Mucosa of descending colon (tissue), 3 donors: Measurements from ENCODE around the gene LAD1. TPM values are rescaled to one million over a fixed set of nuclear protein-coding genes. Genes with fewer than 3 reads are reported as not detected.

Experiments
- ATAC-seq: fragments of 200-7000 bp; cut with Tn5 transposase; one replicate; pipeline ENCODE4 v1.9.1; 2020; ENCODE audit warnings: mild to moderate bottlenecking, moderate library complexity
- DNase-seq, 3 donors: peaks; one replicate each; pipeline ENCODE4 v3.0.0-alpha.2; 2020
- H3K36me3 ChIP-seq: fragments of 200-600 bp; one replicate; pipeline ENCODE4 v1.8.0; 2021; ENCODE audit warnings: low read depth, mild to moderate bottlenecking
- H3K4me1 ChIP-seq: fragments of 200-600 bp; one replicate; pipeline ENCODE4 v1.8.0; 2021; ENCODE audit warnings: low read depth, mild to moderate bottlenecking
- H3K4me3 ChIP-seq: fragments of 200-600 bp; one replicate; pipeline ENCODE4 v1.8.0; 2021; ENCODE audit warnings: mild to moderate bottlenecking
- H3K9me3 ChIP-seq: fragments of 200-600 bp; one replicate; pipeline ENCODE4 v1.8.0; 2021; ENCODE audit warnings: mild to moderate bottlenecking
- intact Hi-C, 2 donors: fragments of 100-400 bp; cut with DNase I in 1 of 2; cut with micrococcal nuclease in 1 of 2; formaldehyde crosslinking; loops; one replicate each; pipeline versions ENCODE4 v1.11.0 to v1.11.1; 2022; cut with DNase I, micrococcal nuclease
- total RNA-seq, 3 donors: library from RNA; stranded (reverse); fragmentation: NEBNext Ultra II Directional in 2 of 3; extraction: Animal tissue kit (Norgen Biotek cat#: 25700) in 2 of 3; gene quantifications; one replicate each; pipeline versions ENCODE4 v1.2.1 to v1.2.4, GENCODE V29; 2021 to 2023
- TF ChIP-seq, protein P1 (sequence below): fragments of 200-600 bp; IDR thresholded peaks from one replicate; pipeline ENCODE4 v1.8.0; 2022; ENCODE audit warnings: antibody characterized with exemption, mild to moderate bottlenecking
- donor health status: DM: no; HTN: no; CAD: no; lungs with moderate emphysema.
- donor health status: DM: no; HTN: no; CAD: no.
- donor health status: DM: no; HTN: yes; CAD: no.

Gene LAD1
- total RNA-seq, 3 donors from 2014 or later: 86.0 to 202 (median 130) TPM

DNA sequence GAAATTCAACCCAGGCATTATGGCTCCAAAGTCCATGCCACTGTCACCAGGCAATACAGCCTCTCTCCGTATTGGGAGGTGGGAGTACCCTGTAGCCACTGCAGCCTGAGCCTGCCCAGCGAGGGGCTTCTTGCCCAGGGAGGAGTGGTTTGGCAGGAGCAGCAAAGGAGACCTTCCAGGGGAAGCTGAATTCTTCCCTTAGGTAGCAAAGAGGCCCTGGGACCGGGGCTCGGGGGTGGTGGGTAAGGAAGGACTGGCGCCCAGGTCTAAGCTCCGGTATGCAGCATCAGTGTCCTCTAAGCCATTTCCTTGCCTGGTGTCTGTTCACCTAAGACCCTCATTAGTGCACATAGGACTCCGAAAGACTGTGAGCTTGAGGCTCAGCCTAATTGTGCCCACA lies 38.6 kb downstream of the LAD1 start:
- Histone ChIP-seq H3K36me3 (no peaks in the 10 kb centered on the region), H3K4me1 (no peaks in the 10 kb centered on the region), H3K9me3 (no peaks in the 10 kb centered on the region), H3K4me3 (no peak overlapping the region)
- intact Hi-C loops: loop anchor here (2.0 to 5.0 kb wide), 2 partner anchors 106 to 108 kb away; no protein-coding TSS in a partner anchor
- DNase-seq (no peak), ATAC-seq (no peak)
- TF ChIP-seq, protein P1, sequence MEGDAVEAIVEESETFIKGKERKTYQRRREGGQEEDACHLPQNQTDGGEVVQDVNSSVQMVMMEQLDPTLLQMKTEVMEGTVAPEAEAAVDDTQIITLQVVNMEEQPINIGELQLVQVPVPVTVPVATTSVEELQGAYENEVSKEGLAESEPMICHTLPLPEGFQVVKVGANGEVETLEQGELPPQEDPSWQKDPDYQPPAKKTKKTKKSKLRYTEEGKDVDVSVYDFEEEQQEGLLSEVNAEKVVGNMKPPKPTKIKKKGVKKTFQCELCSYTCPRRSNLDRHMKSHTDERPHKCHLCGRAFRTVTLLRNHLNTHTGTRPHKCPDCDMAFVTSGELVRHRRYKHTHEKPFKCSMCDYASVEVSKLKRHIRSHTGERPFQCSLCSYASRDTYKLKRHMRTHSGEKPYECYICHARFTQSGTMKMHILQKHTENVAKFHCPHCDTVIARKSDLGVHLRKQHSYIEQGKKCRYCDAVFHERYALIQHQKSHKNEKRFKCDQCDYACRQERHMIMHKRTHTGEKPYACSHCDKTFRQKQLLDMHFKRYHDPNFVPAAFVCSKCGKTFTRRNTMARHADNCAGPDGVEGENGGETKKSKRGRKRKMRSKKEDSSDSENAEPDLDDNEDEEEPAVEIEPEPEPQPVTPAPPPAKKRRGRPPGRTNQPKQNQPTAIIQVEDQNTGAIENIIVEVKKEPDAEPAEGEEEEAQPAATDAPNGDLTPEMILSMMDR: no peak

DNA sequence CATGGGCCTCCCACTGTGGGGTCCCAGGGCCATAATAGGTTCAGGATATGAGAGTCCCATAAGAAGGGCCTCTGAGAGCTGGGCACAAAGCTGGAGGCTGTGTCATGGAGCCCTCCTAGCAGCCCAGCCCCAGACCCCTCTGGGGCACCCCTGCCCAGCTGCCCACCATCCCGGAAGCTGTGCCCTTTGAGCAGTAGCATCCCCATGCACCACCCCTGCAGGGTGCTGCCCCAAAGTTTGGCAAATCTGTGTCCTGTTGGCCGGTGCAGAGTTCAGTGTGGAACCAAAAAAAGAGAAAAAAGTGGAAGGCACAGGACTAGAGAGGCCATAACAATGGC lies 39.3 kb downstream of the LAD1 start:
- DNase-seq (no peak), ATAC-seq (no peak)
- intact Hi-C loops: loop anchor here (2.0 to 5.0 kb wide), 2 partner anchors 105 to 108 kb away; no protein-coding TSS in a partner anchor
- no peaks in the 10 kb centered on the region for H3K36me3 ChIP-seq
- no peak overlapping the region for H3K4me3 ChIP-seq
- no peaks in the 10 kb centered on the region for H3K4me1 ChIP-seq
- H3K9me3 ChIP-seq: no peaks in the 10 kb centered on the region
- TF ChIP-seq, protein P1: no peak

DNA sequence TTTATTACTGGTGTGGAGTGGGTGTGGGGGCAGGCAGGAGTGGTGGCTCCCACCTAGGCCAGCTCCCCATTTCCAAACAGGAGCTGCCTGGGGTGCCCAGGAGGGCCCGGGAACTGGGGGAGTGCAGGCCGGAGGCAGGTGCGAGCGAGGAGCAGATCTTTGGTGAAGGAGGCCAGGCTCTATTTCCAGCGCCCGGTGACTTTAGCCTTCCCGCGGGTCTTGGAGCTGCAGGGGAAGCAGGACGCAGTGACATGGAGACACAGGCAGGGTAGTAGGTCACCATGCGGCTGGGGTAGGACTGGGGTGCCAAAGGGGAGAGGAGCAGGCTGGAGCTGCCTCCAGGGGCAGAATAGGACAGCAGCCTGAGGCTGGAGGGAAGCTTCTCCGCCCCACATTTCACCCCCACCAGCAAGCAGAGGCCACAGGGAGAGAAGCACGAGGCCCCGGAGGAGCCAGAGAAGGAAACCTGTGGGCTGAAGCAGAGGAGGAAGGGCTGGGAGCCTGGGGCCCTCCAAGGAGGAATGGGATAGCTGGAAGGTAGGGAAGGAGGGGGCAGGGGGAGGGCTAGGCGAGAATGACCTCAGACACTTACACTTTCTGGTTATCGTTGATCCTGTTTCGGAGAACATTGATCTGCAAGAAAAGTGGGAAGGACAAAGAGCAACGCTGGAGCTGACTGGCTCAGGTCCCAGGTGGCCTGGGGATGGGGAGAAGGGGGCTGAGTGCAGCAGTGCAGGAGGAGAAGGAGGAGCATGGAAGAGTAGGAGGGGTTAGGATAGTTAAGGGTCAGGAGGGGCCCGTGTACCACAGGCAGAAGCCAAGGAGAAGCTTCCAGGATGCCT lies 39.9 kb downstream of the LAD1 start:
- TF ChIP-seq, protein P1: no peak
- no peaks in the 10 kb centered on the region for H3K36me3 ChIP-seq
- DNase-seq: no peak
- H3K4me3 ChIP-seq: no peak overlapping the region
- no peaks in the 10 kb centered on the region for H3K4me1 ChIP-seq
- intact Hi-C loops: no loop called here
- no peak for ATAC-seq
- H3K9me3 ChIP-seq: no peaks in the 10 kb centered on the region

DNA sequence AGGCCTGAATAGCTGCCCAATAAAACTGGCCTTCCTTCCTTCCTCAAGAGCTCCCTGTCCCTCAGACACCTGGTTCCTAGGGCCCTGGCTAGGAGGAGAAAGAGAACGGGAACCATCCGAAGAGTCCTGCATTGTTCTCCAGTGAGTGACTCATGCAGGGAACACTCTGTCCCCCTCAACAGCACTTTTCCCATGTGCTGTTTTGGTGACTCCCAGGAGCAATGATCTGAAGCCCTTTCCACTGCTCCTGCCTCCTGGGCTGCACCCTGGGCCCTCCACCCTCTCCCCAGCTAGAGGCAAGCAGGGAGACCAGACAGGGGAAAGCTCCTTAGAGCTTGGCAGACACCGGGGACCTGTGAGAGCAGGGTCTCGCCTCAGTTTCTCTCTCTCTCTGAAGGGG lies 40.5 kb downstream of the LAD1 start:
- no peaks in the 10 kb centered on the region for H3K9me3 ChIP-seq
- no peaks in the 10 kb centered on the region for H3K4me1 ChIP-seq
- no peak overlapping the region for H3K4me3 ChIP-seq
- TF ChIP-seq, protein P1: no peak
- DNase-seq: no peak
- ATAC-seq: no peak
- no peaks in the 10 kb centered on the region for H3K36me3 ChIP-seq
- intact Hi-C loops: no loop called here

DNA sequence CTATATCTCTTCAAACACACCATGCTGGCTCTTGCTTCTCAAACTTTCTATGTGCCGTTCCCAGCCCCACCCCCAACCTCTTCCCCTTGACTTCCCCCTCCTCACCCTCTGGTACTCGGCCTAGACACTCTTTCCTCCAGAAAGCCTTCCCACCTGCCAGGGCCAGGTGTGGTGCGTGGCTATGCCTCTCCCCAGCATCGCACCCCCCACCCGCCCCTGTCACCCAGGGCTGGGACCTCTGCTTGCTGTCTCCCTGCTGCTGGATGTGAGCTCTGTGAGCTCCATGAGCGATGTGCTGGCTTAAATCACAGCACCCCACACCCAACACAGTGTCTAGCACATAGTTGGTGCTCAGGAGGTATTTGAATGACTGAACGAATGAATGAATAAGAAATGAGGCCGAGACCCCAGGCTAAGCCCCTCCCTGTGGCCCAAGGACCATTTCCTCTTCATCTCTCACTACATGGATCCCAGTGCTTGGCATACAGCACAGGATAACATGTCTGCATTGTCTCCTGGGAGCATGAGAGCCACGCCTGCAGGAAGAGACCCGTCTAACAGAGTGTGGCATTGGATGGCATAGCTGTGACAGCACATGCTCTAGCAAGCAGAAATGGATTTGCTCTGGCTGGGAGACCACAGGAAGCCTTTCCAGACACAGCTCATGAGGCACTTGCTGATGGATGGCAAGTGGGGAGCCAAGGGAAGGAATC lies 41.3 kb downstream of the LAD1 start:
- intact Hi-C loops: no loop called here
- Histone ChIP-seq H3K36me3 (no peaks in the 10 kb centered on the region), H3K4me3 (no peak overlapping the region), H3K4me1 (no peaks in the 10 kb centered on the region), H3K9me3 (no peaks in the 10 kb centered on the region)
- ATAC-seq (no peak), DNase-seq (no peak)
- TF ChIP-seq, protein P1: no peak
